ENCODE data around the gene CCNYL1. TPM values are rescaled to one million over a fixed set of nuclear protein-coding genes. Genes with fewer than 3 reads are reported as not detected.

CCNYL1 gene
- total RNA-seq, 2 donors from 2014 or later, result 5.7 to 6.9 TPM

DNA sequence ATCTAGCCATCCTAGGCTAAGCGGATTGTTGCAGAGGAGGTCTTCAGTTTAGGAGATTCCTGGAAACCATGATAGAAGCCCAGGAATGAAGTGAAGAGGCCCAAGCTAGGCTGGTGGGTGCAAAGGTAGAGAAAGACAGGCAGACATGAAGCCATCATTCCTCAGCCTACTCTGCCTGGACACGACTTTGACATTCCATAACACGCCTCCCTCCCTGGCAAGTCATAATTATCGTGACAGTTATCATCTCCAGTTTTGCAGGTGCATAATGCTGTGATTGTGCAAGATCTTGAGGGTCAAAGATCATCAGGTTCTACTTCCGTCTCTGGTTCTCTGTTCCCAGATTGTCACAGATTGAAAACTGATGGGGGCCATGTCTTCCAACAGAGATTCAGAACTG lies 73.5 kb downstream of the CCNYL1 start:
- Mint-ChIP-seq H3K27ac (no peak overlapping the region), H3K36me3 (no peaks in the 10 kb centered on the region), H3K27me3 (peaks cover 5 to 19% of the 10 kb centered on the region in 2 donors), H3K4me1 (ENCODE audit: low read depth in 2 of 2) (no peaks in the 10 kb centered on the region), H3K4me3 (no peak overlapping the region), H3K9me3 (no peaks in the 10 kb centered on the region)
- DNase-seq (ENCODE audit: low spot score) (no peak), ATAC-seq (no peak)

GRCh38 chr2:207787017-207787416 lies 75.6 kb downstream of the CCNYL1 start:
- H3K4me1 Mint-ChIP-seq (ENCODE audit: low read depth in 2 of 2), result no peaks in the 10 kb centered on the region
- peaks cover 6 to 12% of the 10 kb centered on the region in 2 donors for H3K27me3 Mint-ChIP-seq
- ATAC-seq (no peak), DNase-seq (ENCODE audit: low spot score) (no peak)
- no peaks in the 10 kb centered on the region for H3K36me3 Mint-ChIP-seq
- H3K4me3 Mint-ChIP-seq, result no peak overlapping the region
- no peak overlapping the region for H3K27ac Mint-ChIP-seq
- no peaks in the 10 kb centered on the region for H3K9me3 Mint-ChIP-seq

GRCh38 chr2:207787800-207788199 lies 76.4 kb downstream of the CCNYL1 start:
- no peak for DNase-seq (ENCODE audit: low spot score)
- H3K27me3 Mint-ChIP-seq, result peaks cover 4 to 6% of the 10 kb centered on the region in 2 donors
- H3K36me3 Mint-ChIP-seq, result no peaks in the 10 kb centered on the region
- H3K4me1 Mint-ChIP-seq (ENCODE audit: low read depth in 2 of 2), result no peaks in the 10 kb centered on the region
- ATAC-seq, result no peak
- no peaks in the 10 kb centered on the region for H3K9me3 Mint-ChIP-seq
- H3K4me3 Mint-ChIP-seq, result no peak overlapping the region
- no peak overlapping the region for H3K27ac Mint-ChIP-seq

DNA sequence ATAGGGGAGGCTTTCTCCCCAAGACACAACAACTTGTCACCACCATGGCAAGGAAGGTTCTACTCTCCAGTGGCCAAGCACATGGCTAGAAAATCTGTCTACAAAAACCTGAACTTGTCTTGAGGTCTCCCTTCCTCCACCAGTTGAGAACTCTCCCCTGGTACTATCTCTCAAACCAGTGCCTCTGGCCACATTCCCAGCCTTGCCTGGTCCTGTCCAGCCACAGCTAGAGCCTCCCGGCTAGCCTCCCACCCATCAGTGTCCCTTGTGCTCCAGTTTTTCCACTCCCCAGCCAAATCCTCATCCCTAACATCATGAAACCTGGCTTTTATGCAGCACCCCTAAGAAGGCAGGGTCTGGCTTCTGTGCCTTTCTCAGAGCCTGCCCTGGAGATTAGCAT lies 79.5 kb downstream of the CCNYL1 start:
- Mint-ChIP-seq H3K4me1 (ENCODE audit: low read depth in 2 of 2) (no peaks in the 10 kb centered on the region), H3K27ac (no peak overlapping the region), H3K27me3 (peaks cover 0 to 4% of the 10 kb centered on the region in 2 donors), H3K4me3 (no peak overlapping the region), H3K9me3 (no peaks in the 10 kb centered on the region), H3K36me3 (no peaks in the 10 kb centered on the region)
- DNase-seq (ENCODE audit: low spot score) (no peak), ATAC-seq (no peak)

DNA sequence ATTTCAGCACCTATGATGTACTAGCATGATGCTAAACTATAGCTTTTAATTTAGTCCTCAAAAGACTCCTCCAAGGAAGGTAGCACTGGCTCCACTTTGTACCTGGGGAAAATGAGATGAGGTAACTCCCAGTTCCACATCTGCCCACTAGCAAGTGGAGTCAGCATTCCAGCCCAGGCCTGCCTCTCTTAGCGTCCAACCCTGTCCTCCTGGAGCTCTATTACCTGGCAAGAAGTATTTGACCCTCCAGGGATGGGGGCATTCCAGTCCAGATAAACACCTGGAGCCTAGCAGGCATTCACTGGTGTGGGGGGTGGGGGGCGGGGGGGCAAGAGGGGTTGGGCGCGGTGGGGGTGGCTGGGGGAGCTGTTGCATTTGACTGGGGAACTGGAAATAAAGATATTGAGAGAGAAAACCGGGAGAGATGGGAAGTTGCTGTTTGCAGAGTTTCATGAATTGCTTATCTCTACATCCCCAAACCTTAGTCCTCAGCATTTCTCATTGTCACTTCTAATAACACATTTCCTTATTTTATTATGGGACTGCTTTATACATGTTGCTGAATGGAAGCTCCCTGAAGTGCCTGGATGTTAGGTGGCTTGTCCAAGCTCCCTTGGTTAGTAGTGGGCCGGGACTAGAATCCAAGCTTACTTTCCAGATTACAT lies 80.3 kb downstream of the CCNYL1 start:
- no peaks in the 10 kb centered on the region for H3K4me1 Mint-ChIP-seq (ENCODE audit: low read depth in 2 of 2)
- no peaks in the 10 kb centered on the region for H3K36me3 Mint-ChIP-seq
- no peak overlapping the region for H3K27ac Mint-ChIP-seq
- no peak overlapping the region for H3K4me3 Mint-ChIP-seq
- H3K9me3 Mint-ChIP-seq, result no peaks in the 10 kb centered on the region
- ATAC-seq (no peak), DNase-seq (ENCODE audit: low spot score) (no peak)
- H3K27me3 Mint-ChIP-seq, result peaks cover 0 to 4% of the 10 kb centered on the region in 2 donors

DNA sequence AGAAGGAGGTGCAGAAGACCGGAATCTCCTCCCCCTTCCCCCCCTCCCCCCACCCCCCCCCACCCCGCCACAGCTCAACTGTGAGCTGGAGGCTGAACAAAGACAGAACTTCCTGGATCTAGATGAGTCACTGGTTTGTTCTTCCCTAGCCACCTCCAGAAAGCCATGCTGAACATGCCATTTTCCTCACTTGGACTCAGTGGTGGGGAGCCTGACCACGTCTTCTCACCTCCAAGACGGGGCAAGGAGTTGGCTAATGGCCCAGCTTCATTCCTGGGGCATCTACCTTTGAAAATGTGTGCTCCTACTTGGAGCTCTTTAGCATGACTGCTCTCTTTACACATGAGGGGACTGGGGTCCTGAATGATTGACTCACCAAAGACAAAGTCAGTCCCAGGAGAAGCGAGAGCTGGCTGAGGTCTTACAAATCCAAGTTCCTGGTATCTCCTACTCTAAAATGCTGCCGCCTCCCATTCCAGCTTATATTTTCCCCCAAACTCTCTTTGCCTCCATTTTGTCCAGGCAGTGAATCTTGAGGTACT lies 80.9 kb downstream of the CCNYL1 start:
- H3K36me3 Mint-ChIP-seq, result no peaks in the 10 kb centered on the region
- H3K27ac Mint-ChIP-seq, result no peak overlapping the region
- peaks cover 0 to 4% of the 10 kb centered on the region in 2 donors for H3K27me3 Mint-ChIP-seq
- no peaks in the 10 kb centered on the region for H3K4me1 Mint-ChIP-seq (ENCODE audit: low read depth in 2 of 2)
- H3K9me3 Mint-ChIP-seq, result no peaks in the 10 kb centered on the region
- H3K4me3 Mint-ChIP-seq, result no peak overlapping the region
- ATAC-seq (no peak), DNase-seq (ENCODE audit: low spot score) (no peak)

- H3K4me3 Mint-ChIP-seq, result no peak overlapping the region
- no peaks in the 10 kb centered on the region for H3K9me3 Mint-ChIP-seq
- no peak for ATAC-seq
- no peak overlapping the region for H3K27ac Mint-ChIP-seq
- no peaks in the 10 kb centered on the region for H3K27me3 Mint-ChIP-seq
- no peak for DNase-seq (ENCODE audit: low spot score)
- H3K4me1 Mint-ChIP-seq (ENCODE audit: low read depth in 2 of 2), result no peaks in the 10 kb centered on the region
- H3K36me3 Mint-ChIP-seq, result no peaks in the 10 kb centered on the region
Measured at GRCh38 chr2:207796585-207797350, 85.3 kb downstream of the CCNYL1 start.

- Mint-ChIP-seq H3K9me3 (no peaks in the 10 kb centered on the region), H3K4me3 (no peak overlapping the region), H3K27me3 (peaks cover 0 to 2% of the 10 kb centered on the region in 2 donors), H3K27ac (no peak overlapping the region), H3K4me1 (ENCODE audit: low read depth in 2 of 2) (no peaks in the 10 kb centered on the region), H3K36me3 (no peaks in the 10 kb centered on the region)
- ATAC-seq, result no peak
- no peak for DNase-seq (ENCODE audit: low spot score)
Measured at GRCh38 chr2:207801259-207801658, 89.8 kb downstream of the CCNYL1 start.

- H3K4me3 Mint-ChIP-seq, result no peak overlapping the region
- no peak for ATAC-seq
- H3K36me3 Mint-ChIP-seq, result no peaks in the 10 kb centered on the region
- DNase-seq (ENCODE audit: low spot score), result no peak
- H3K9me3 Mint-ChIP-seq, result no peaks in the 10 kb centered on the region
- peaks cover 0 to 4% of the 10 kb centered on the region in 2 donors for H3K27me3 Mint-ChIP-seq
- no peak overlapping the region for H3K27ac Mint-ChIP-seq
- peaks cover 0 to 2% of the 10 kb centered on the region in 2 donors for H3K4me1 Mint-ChIP-seq (ENCODE audit: low read depth in 2 of 2)
Measured at GRCh38 chr2:207802650-207803049, 91.2 kb downstream of the CCNYL1 start.

Other genes starting within 250 kb of the CCNYL1 start
- gene CREB1, start 181.7 kb upstream of the CCNYL1 start, total RNA-seq, result 100 to 1,000 TPM in 1 of 2 donors, 10 to 100 TPM in 1; 96.8 to 125 TPM
- 10 to 100 TPM in 1 of 2 donors, 1 to 10 TPM in 1; 9.7 to 23.4 TPM for gene METTL21A, start 86.2 kb upstream of the CCNYL1 start, total RNA-seq
- gene FZD5, start 58.3 kb downstream of the CCNYL1 start, total RNA-seq, result under 1 TPM; 0.45 to 0.88 TPM